Peyer's patch (tissue), 4 donors: Measurements from ENCODE around the gene NASP.

Experiments used
- POLR2A ChIP-seq, 2 donors: fragments of 450-650 bp; IDR thresholded peaks; one replicate each; pipeline ENCODE4 v1.5.1; 2017; ENCODE audit warnings: antibody characterized with exemption in 2 of 2, mild to moderate bottlenecking in 2 of 2, moderate library complexity in 2 of 2
- TF ChIP-seq, protein P1 (sequence below), 6 experiments: fragments of 450-650 bp in 4 of 6; fragments of 200-600 bp in 2 of 6; sonication (generic) in 1 of 6; IDR thresholded peaks; one replicate each; pipeline ENCODE4 v1.5.1; 2017 to 2019; ENCODE audit warnings: antibody characterized with exemption in 6 of 6, mild to moderate bottlenecking in 3 of 6, moderate library complexity in 1 of 6

DNA sequence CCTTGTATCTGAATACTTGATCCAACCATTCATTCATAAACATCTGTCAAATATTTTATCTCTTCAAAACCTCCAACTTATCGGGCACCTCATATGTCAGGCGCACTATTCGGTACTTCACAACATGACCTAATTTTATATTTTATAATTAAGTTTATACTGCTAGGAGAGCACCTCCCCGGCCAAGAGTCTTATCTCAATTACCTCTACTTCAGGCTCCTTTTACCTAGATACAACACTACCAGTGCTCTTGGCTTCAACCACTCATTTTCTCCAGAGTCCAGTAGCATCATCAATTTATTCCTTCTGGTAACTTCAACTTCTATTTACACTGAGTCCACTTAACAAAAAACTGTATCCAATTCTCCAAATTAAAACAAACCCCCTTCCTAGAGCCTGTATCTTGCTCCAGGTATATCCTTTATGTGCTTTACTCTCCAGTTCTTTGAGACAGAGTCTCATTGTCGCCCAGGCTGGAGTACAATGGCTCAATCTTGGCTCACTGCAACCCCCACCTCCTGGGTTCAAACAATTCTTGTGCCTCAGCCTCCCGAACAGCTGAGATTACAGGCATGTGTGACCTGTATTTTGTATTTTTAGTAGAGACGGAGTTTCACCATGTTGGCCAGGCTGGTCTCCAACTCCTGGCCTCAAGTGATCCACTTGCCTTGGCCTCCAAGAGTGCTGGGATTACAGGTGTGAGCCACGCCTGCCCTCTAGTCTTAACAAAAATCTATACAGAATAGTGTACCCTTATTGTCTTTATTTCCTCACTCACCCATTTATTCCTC is 83.7 kb downstream of the NASP start:
- TF ChIP-seq POLR2A (IDR thresholded peaks at IDR 0.05), result no peak
- TF ChIP-seq, protein P1, sequence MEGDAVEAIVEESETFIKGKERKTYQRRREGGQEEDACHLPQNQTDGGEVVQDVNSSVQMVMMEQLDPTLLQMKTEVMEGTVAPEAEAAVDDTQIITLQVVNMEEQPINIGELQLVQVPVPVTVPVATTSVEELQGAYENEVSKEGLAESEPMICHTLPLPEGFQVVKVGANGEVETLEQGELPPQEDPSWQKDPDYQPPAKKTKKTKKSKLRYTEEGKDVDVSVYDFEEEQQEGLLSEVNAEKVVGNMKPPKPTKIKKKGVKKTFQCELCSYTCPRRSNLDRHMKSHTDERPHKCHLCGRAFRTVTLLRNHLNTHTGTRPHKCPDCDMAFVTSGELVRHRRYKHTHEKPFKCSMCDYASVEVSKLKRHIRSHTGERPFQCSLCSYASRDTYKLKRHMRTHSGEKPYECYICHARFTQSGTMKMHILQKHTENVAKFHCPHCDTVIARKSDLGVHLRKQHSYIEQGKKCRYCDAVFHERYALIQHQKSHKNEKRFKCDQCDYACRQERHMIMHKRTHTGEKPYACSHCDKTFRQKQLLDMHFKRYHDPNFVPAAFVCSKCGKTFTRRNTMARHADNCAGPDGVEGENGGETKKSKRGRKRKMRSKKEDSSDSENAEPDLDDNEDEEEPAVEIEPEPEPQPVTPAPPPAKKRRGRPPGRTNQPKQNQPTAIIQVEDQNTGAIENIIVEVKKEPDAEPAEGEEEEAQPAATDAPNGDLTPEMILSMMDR (IDR thresholded peaks at IDR 0.05), result no peak
